H1 (cell line): Measurements from ENCODE around the gene RGPD6. TPM values are rescaled to one million over a fixed set of nuclear protein-coding genes. Genes with fewer than 3 reads are reported as not detected.
"Not testable (repeated sequence)": the region's sequence is repeated elsewhere in the genome, so short reads cannot be mapped to it uniquely, and the experiment has no call there.

Experiments used
- CTCF ChIA-PET: fragments of 300-600 bp; sonication (Branson Sonifier 250); formaldehyde crosslinking; loops from one replicate; lab custom pipeline; 2021; ENCODE audit not compliant: partially characterized antibody; lab: Charles Lee
- POLR2A ChIA-PET: fragments of 300-600 bp; sonication (Branson Sonifier 250); formaldehyde crosslinking; loops from one replicate; lab custom pipeline; 2021; ENCODE audit warnings: inconsistent platforms; ENCODE audit not compliant: partially characterized antibody; lab: Charles Lee
- DNase-seq, 2 experiments: peaks; one replicate each; pipeline versions ENCODE4 v3.0.0 to v3.0.0-alpha.2; 2010 to 2022; ENCODE audit warnings: low spot score in 2 of 2, low read depth in 1 of 2, mixed read lengths in 1 of 2
- FAIRE-seq: peaks from 2 replicates; lab custom pipeline; 2011; peaks lifted over from hg19 to GRCh38; lab: Jason Lieb, UNC
- H2AFZ ChIP-seq: 2 replicates; pipeline ENCODE4 v1.8.1; 2012; ENCODE audit warnings: low read length, inconsistent platforms
- H2AK5ac ChIP-seq: 2 replicates; pipeline ENCODE4 v1.6.1; 2013; ENCODE audit warnings: low read depth, low read length
- H2BK120ac ChIP-seq: replicated peaks from 2 replicates; pipeline ENCODE3; 2013; ENCODE audit warnings: low read depth, low read length, inconsistent platforms
- H2BK12ac ChIP-seq: 2 replicates; pipeline ENCODE4 v1.6.1; 2013; ENCODE audit warnings: low read depth, low read length
- H2BK15ac ChIP-seq: 2 replicates; pipeline ENCODE4 v1.6.1; 2013; ENCODE audit warnings: low read length
- H2BK20ac ChIP-seq: 2 replicates; pipeline ENCODE4 v1.6.1; 2013; ENCODE audit warnings: low read length
- H2BK5ac ChIP-seq: 2 replicates; pipeline ENCODE4 v1.6.1; 2013; ENCODE audit warnings: low read depth, low read length
- H3K14ac ChIP-seq: 2 replicates; pipeline ENCODE4 v1.6.1; 2013; ENCODE audit warnings: inconsistent platforms; ENCODE audit not compliant: insufficient read length
- H3K18ac ChIP-seq: 2 replicates; pipeline ENCODE4 v1.6.1; 2013; ENCODE audit warnings: low read length; ENCODE audit errors: extremely low read depth
- H3K23ac ChIP-seq: 2 replicates; pipeline ENCODE4 v1.6.1; 2013; ENCODE audit warnings: inconsistent platforms; ENCODE audit not compliant: insufficient read length
- H3K23me2 ChIP-seq: 2 replicates; pipeline ENCODE4 v1.6.1; 2013; ENCODE audit warnings: low read depth, low read length
- H3K27ac ChIP-seq: 2 replicates; pipeline ENCODE4 v1.6.1; 2011; ENCODE audit warnings: low read depth, low read length, inconsistent platforms
- H3K27me3 ChIP-seq, 4 experiments: replicated peaks in 1 of 4; 1 replicate in 1 of 4; 2 replicates in 3 of 4; pipeline versions ENCODE4 v1.6.1 to v1.8.1; 2011 to 2013; ENCODE audit warnings: low read length in 3 of 4, mild to moderate bottlenecking in 3 of 4, inconsistent platforms in 2 of 4, mixed read lengths in 2 of 4, moderate library complexity in 1 of 4; ENCODE audit not compliant: control insufficient read depth in 3 of 4, insufficient read depth in 3 of 4; ENCODE audit errors: extremely low read depth in 1 of 4
- H3K36me3 ChIP-seq, 4 experiments: 2 replicates each; pipeline versions ENCODE4 v1.6.1 to v1.8.1; 2011 to 2013; ENCODE audit warnings: mild to moderate bottlenecking in 4 of 4, low read length in 3 of 4, moderate library complexity in 2 of 4, control low read depth in 1 of 4, inconsistent platforms in 1 of 4; ENCODE audit not compliant: insufficient read depth in 4 of 4, control insufficient read depth in 2 of 4
- H3K4ac ChIP-seq: replicated peaks from 2 replicates; pipeline ENCODE3; 2013; ENCODE audit warnings: low read length, low read depth, mixed read lengths, inconsistent platforms; ENCODE audit not compliant: insufficient read length
- H3K4me1 ChIP-seq, 4 experiments: replicated peaks in 1 of 4; 1 replicate in 1 of 4; 2 replicates in 3 of 4; pipeline versions ENCODE4 v1.6.1 to v1.8.1; 2011 to 2013; ENCODE audit warnings: low read length in 3 of 4, inconsistent platforms in 2 of 4, mixed read lengths in 1 of 4; ENCODE audit not compliant: insufficient read depth in 4 of 4, control insufficient read depth in 3 of 4
- H3K4me2 ChIP-seq, 2 experiments: 2 replicates each; pipeline versions ENCODE4 v1.6.1 to v1.8.1; 2011 to 2013; ENCODE audit warnings: low read depth in 2 of 2, low read length in 2 of 2, control low read depth in 1 of 2, inconsistent platforms in 1 of 2, mild to moderate bottlenecking in 1 of 2; ENCODE audit not compliant: insufficient read depth in 1 of 2
- H3K4me3 ChIP-seq, 4 experiments: fragments of 200-600, 300-600 bp in 1 of 4; sonication (generic), shearing (Covaris generic), sonication (Bioruptor Twin) in 1 of 4; 2 replicates each; pipeline versions ENCODE4 v1.5.1 to v1.8.1; 2011 to 2016; ENCODE audit warnings: low read length in 4 of 4, low read depth in 3 of 4, control low read depth in 2 of 4, inconsistent platforms in 2 of 4, mild to moderate bottlenecking in 2 of 4, mixed read lengths in 1 of 4, moderate library complexity in 1 of 4; ENCODE audit not compliant: insufficient read depth in 2 of 4; ENCODE audit errors: extremely low read depth in 1 of 4
- H3K56ac ChIP-seq: replicated peaks from 2 replicates; pipeline ENCODE3; 2013; ENCODE audit warnings: low read depth, mild to moderate bottlenecking, mixed read lengths, low read length, inconsistent platforms; ENCODE audit not compliant: insufficient read length
- H3K79me1 ChIP-seq: 2 replicates; pipeline ENCODE4 v1.6.1; 2013; ENCODE audit warnings: low read depth, low read length, control low read depth
- H3K79me2 ChIP-seq, 2 experiments: 2 replicates each; pipeline versions ENCODE4 v1.6.1 to v1.8.1; 2012 to 2013; ENCODE audit warnings: low read length in 2 of 2, mild to moderate bottlenecking in 2 of 2, inconsistent platforms in 1 of 2; ENCODE audit not compliant: insufficient read depth in 2 of 2, control insufficient read depth in 1 of 2
- H3K9ac ChIP-seq, 4 experiments: replicated peaks in 1 of 4; 1 replicate in 1 of 4; 2 replicates in 3 of 4; pipeline versions ENCODE4 v1.6.1 to v1.8.1; 2011 to 2013; ENCODE audit warnings: low read depth in 3 of 4, low read length in 3 of 4, control low read depth in 2 of 4, mild to moderate bottlenecking in 2 of 4, moderate library complexity in 2 of 4, inconsistent platforms in 1 of 4; ENCODE audit errors: extremely low read depth in 1 of 4
- H3K9me3 ChIP-seq, 2 experiments: 2 replicates each; pipeline versions ENCODE4 v1.6.1 to v1.8.1; 2012 to 2013; ENCODE audit warnings: mild to moderate bottlenecking in 2 of 2, moderate library complexity in 2 of 2, control low read depth in 1 of 2, inconsistent platforms in 1 of 2, low read depth in 1 of 2, low read length in 1 of 2, mixed read lengths in 1 of 2; ENCODE audit not compliant: insufficient read depth in 2 of 2
- H4K20me1 ChIP-seq, 2 experiments: replicated peaks in 1 of 2; 2 replicates each; pipeline versions ENCODE3 to v1.8.1; 2011 to 2013; ENCODE audit warnings: inconsistent platforms in 2 of 2, low read length in 2 of 2, mild to moderate bottlenecking in 1 of 2; ENCODE audit not compliant: insufficient read depth in 2 of 2, control insufficient read depth in 1 of 2
- H4K5ac ChIP-seq: 2 replicates; pipeline ENCODE4 v1.6.1; 2013; ENCODE audit warnings: low read length, low read depth, mixed read lengths, inconsistent platforms; ENCODE audit not compliant: insufficient read length
- H4K8ac ChIP-seq: 2 replicates; pipeline ENCODE4 v1.8.0; 2013; ENCODE audit warnings: mild to moderate bottlenecking, moderate library complexity, low read length, inconsistent platforms; ENCODE audit not compliant: insufficient read depth; ENCODE audit errors: extremely low read depth
- H4K91ac ChIP-seq: replicated peaks from 2 replicates; pipeline ENCODE3; 2013; ENCODE audit warnings: low read length, mixed read lengths, inconsistent platforms; ENCODE audit not compliant: insufficient read length
- WGBS, 2 experiments: shearing (Covaris generic) in 1 of 2; methylation state at CpG; one replicate each; pipeline versions ENCODE4 v1.1.6 to v1.1.7; 2013 to 2015; ENCODE audit warnings: low lambda C conversion rate in 2 of 2, mixed read lengths in 2 of 2, inconsistent platforms in 1 of 2, low coverage in 1 of 2, missing lambda C conversion rate in 1 of 2; ENCODE audit not compliant: insufficient replicate concordance in 2 of 2, insufficient coverage in 1 of 2, insufficient read length in 1 of 2; ENCODE audit errors: extremely low coverage in 1 of 2, missing lambda C conversion rate in 1 of 2; 5-methylcytosine and 5-hydroxymethylcytosine counted together
- polyA plus RNA-seq, 7 experiments: library from polyadenylated mRNA; depleted of rRNA in 3 of 7; stranded (reverse) in 5 of 7; unstranded in 2 of 7; fragments of >200 nt in 5 of 7; fragments of 200-250 nt in 2 of 7; gene quantifications; 1 replicate in 5 of 7; 2 replicates in 1 of 7; 4 replicates in 1 of 7; pipeline versions ENCODE4 v1.2.1 to v1.2.3, GENCODE V29; 2011 to 2013; ENCODE audit warnings: missing spikeins in 2 of 7, mixed read lengths in 2 of 7
- total RNA-seq: library from RNA; stranded (reverse); fragmentation: NEBNext Ultra II Directional; extraction: Animal tissue kit (Norgen Biotek cat#: 25700); gene quantifications from 2 replicates; pipeline ENCODE4 v1.2.1, GENCODE V29; 2021

RGPD6 gene
- total and polyA plus RNA-seq, 2 of the 8 experiments (the other 6 are each of a cell fraction or from before 2014, with no cell fraction given), result 4.9 to 15.0 TPM

GRCh38 chr2:110619326-110619939 is 42.4 kb upstream of the RGPD6 start:
- H2AFZ ChIP-seq, H2BK120ac ChIP-seq, H3K4ac ChIP-seq, H4K91ac ChIP-seq, H2BK5ac ChIP-seq, H4K5ac ChIP-seq, H2BK20ac ChIP-seq, H2BK15ac ChIP-seq, H3K9ac ChIP-seq, FAIRE-seq, H3K9me3 ChIP-seq, H4K20me1 ChIP-seq, H3K23me2 ChIP-seq, H3K14ac ChIP-seq, H3K56ac ChIP-seq, H3K27ac ChIP-seq, H2AK5ac ChIP-seq, H3K4me3 ChIP-seq, DNase-seq, H3K23ac ChIP-seq, POLR2A ChIA-PET, CTCF ChIA-PET, H3K4me1 ChIP-seq, H3K79me1 ChIP-seq, H2BK12ac ChIP-seq, H3K18ac ChIP-seq, H3K36me3 ChIP-seq, H3K27me3 ChIP-seq, H3K4me2 ChIP-seq, H3K79me2 ChIP-seq, H4K8ac ChIP-seq: not testable (repeated sequence)
- WGBS, 2 experiments, result 89% methylated on average over 1 of the region's 9 CpGs; no CpG with 5 or more reads in 1 of the 2 experiments

- H3K56ac ChIP-seq, H3K18ac ChIP-seq, H3K4me3 ChIP-seq, H3K14ac ChIP-seq, DNase-seq, H2BK5ac ChIP-seq, H2AFZ ChIP-seq, H3K27me3 ChIP-seq, H2BK12ac ChIP-seq, H3K4me1 ChIP-seq, H3K23ac ChIP-seq, H2AK5ac ChIP-seq, H3K4me2 ChIP-seq, H3K23me2 ChIP-seq, H3K9me3 ChIP-seq, H3K4ac ChIP-seq, H4K5ac ChIP-seq, H3K27ac ChIP-seq, POLR2A ChIA-PET, H4K91ac ChIP-seq, H2BK20ac ChIP-seq, CTCF ChIA-PET, H3K36me3 ChIP-seq, H4K20me1 ChIP-seq, H2BK120ac ChIP-seq, H4K8ac ChIP-seq, FAIRE-seq, H2BK15ac ChIP-seq, H3K79me2 ChIP-seq, H3K79me1 ChIP-seq, H3K9ac ChIP-seq: not testable (repeated sequence)
- no CpG with 5 or more reads among the region's 1 CpG for WGBS, 2 experiments
Measured at GRCh38 chr2:110613927-110614326, 36.9 kb upstream of the RGPD6 start.
